Prostate gland (tissue), 2 donors: ENCODE data around the gene MPIG6B. TPM values are rescaled to one million over a fixed set of nuclear protein-coding genes. Genes with fewer than 3 reads are reported as not detected.

Source experiments
- DNase-seq: peaks from one replicate; pipeline ENCODE4 v3.0.0-alpha.2; 2019; ENCODE audit warnings: low spot score
- H3K27ac ChIP-seq, 2 donors: fragments of 200-600 bp; sonication (generic); 2 replicates each; pipeline ENCODE4 v1.5.1; 2017 to 2019
- H3K27me3 ChIP-seq: fragments of 200-600 bp; sonication (generic); replicated peaks from 2 replicates; pipeline ENCODE4 v1.5.1; 2019; ENCODE audit not compliant: insufficient read depth
- H3K36me3 ChIP-seq, 2 donors: fragments of 200-600 bp; sonication (generic); 1 replicate in 1 of 2; 2 replicates in 1 of 2; pipeline versions ENCODE4 v1.5.1 to v1.8.1; 2017 to 2019
- H3K4me1 ChIP-seq: fragments of 200-600 bp; sonication (generic); replicated peaks from 2 replicates; pipeline ENCODE4 v1.5.1; 2019
- H3K4me3 ChIP-seq, 2 donors: fragments of 200-600 bp; sonication (generic); 2 replicates each; pipeline ENCODE4 v1.5.1; 2017 to 2019
- H3K9me3 ChIP-seq: fragments of 200-600 bp; sonication (generic); 2 replicates; pipeline ENCODE4 v1.5.1; 2017
- POLR2A ChIP-seq: fragments of 450-650 bp; IDR thresholded peaks from one replicate; pipeline ENCODE4 v1.6.1; 2016; ENCODE audit warnings: antibody characterized with exemption, mild to moderate bottlenecking
- POLR2AphosphoS5 ChIP-seq: sonication (generic); formaldehyde crosslinking; IDR thresholded peaks from one replicate; pipeline ENCODE4 v1.6.1; 2017; ENCODE audit warnings: antibody characterized with exemption
- WGBS: methylation state at CpG from one replicate; pipeline ENCODE4 v1.1.5; 2018; 5-methylcytosine and 5-hydroxymethylcytosine counted together
- intact Hi-C: fragments of 100-400 bp; cut with DNase I; formaldehyde crosslinking; loops from one replicate; pipeline ENCODE4 v1.14.2; 2022
- total RNA-seq, 2 donors: library from RNA; depleted of rRNA; stranded (reverse); fragments of >200 nt; gene quantifications; one replicate each; pipeline ENCODE4 v1.1.0, GENCODE V29; 2016
- TF ChIP-seq, protein P1 (sequence below), 4 experiments: fragments of 200-600 bp in 2 of 4; fragments of 450-650 bp in 2 of 4; sonication (generic) in 2 of 4; IDR thresholded peaks; 1 replicate in 3 of 4; 2 replicates in 1 of 4; pipeline ENCODE4 v1.5.1; 2016 to 2019; ENCODE audit warnings: antibody characterized with exemption in 4 of 4, mild to moderate bottlenecking in 2 of 4, moderate library complexity in 2 of 4

The MPIG6B gene
- total RNA-seq, 2 donors from 2014 or later = 0.74 TPM; not detected in 1

- 66% methylated on average over 4 of the region's 4 CpGs for WGBS
- DNase-seq = no peak
- Histone ChIP-seq H3K4me1 (peaks cover 19% of the 10 kb centered on the region), H3K4me3 (no peak overlapping the region), H3K27me3 (no peaks in the 10 kb centered on the region), H3K9me3 (no peaks in the 10 kb centered on the region), H3K27ac (no peak overlapping the region), H3K36me3 (no peaks in the 10 kb centered on the region)
- intact Hi-C loops = no loop called here
- TF ChIP-seq, protein P1, sequence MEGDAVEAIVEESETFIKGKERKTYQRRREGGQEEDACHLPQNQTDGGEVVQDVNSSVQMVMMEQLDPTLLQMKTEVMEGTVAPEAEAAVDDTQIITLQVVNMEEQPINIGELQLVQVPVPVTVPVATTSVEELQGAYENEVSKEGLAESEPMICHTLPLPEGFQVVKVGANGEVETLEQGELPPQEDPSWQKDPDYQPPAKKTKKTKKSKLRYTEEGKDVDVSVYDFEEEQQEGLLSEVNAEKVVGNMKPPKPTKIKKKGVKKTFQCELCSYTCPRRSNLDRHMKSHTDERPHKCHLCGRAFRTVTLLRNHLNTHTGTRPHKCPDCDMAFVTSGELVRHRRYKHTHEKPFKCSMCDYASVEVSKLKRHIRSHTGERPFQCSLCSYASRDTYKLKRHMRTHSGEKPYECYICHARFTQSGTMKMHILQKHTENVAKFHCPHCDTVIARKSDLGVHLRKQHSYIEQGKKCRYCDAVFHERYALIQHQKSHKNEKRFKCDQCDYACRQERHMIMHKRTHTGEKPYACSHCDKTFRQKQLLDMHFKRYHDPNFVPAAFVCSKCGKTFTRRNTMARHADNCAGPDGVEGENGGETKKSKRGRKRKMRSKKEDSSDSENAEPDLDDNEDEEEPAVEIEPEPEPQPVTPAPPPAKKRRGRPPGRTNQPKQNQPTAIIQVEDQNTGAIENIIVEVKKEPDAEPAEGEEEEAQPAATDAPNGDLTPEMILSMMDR (IDR thresholded peaks at IDR 0.05) = no peak
- no peak for TF ChIP-seq POLR2AphosphoS5
- no peak for TF ChIP-seq POLR2A
These were observed 9.7 kb upstream of the MPIG6B start for GRCh38 chr6:31713465-31713864.

DNA sequence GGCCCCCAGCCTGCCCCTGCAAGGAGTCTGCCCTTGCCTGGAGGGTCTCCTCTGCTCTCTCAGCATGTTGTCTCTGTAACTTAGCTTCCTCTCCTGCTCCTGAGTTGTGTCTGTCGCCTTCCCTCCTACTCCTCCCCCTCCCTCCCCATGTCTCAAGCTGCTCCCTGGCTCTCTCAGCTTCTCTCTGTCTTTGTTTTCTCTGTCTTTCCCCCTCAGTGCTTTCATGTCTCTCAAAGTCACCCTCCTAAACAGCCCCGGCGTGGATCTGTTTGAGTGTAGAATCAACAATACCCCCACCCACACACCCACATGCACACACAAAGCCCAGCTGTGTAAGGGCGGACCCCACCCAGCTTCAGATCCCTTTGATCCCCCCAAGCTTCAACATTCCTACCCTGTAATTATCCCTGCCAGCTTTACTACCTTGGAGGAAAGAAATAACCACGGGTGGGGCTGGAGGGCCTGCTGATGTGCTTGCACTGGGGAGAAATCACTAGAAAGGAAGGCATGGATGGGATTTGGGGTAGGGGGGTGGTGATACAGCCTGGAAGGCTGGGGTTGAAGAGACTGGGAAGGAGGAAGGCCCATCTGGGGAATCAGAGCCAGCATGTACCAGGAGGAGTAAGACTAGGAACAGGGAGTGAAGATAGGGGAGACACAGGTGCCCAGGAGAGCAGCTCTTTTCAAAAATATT is 9.0 kb upstream of the MPIG6B start:
- Histone ChIP-seq H3K36me3 (no peaks in the 10 kb centered on the region), H3K27ac (no peak overlapping the region), H3K4me3 (no peak overlapping the region), H3K4me1 (peaks cover 19% of the 10 kb centered on the region), H3K9me3 (no peaks in the 10 kb centered on the region), H3K27me3 (no peaks in the 10 kb centered on the region)
- TF ChIP-seq POLR2AphosphoS5 (no peak), POLR2A (no peak)
- TF ChIP-seq, protein P1 (IDR thresholded peaks at IDR 0.05) = no peak
- DNase-seq = no peak
- intact Hi-C loops = no loop called here
- WGBS = 39% methylated on average over 5 of the region's 5 CpGs

DNA sequence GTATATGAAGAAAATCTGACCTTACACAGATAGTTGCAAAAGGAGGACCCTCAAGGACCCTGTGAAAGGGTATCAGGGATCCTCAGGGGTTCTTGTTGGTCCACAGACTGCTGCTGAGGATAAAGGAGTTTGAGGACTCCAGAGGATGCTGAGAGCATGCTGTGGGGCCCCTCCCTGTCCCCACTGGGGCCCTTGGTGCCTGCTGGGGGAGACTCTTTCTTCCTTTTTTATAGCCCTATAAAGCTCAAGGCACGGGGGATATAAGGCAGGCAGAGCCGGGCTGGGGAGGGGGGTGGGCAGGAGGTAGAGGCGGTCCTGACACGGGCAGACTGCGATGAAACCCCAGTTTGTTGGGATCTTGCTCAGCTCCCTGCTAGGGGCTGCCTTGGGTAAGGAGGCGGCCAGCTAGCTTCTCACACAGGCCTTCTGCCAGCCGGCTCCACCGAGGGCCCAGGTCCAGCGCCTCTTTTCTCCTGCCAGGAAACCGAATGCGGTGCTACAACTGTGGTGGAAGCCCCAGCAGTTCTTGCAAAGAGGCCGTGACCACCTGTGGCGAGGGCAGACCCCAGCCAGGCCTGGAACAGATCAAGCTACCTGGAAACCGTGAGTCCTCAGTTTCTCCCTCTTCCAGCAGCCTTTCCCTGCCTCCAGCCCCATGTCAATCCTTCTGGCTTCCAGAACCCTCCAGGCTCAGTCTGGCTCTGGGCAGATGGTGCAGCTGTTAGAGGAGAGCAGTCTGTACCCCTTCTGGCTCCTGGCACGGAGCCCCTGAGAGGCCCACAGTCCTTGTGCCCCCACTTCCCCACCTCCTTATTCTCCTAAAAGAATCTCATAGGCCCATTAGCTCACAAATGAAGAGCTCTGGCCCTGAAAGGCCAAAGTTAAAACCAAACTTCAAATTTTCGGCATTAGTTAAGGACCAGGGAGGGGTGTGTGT is 7.9 kb upstream of the MPIG6B start, which contains the start of gene LY6G6D:
LY6G6D (plus strand) TSS at position 327 of the 937 bp plus-strand sequence; CDS start at position 335, 8 bp downstream.
- WGBS = 39% methylated on average over 16 of the region's 16 CpGs
- TF ChIP-seq, protein P1 (IDR thresholded peaks at IDR 0.05) = no peak
- no peak for TF ChIP-seq POLR2A
- TF ChIP-seq POLR2AphosphoS5 = no peak
- intact Hi-C loops = no loop called here
- DNase-seq = no peak
- peak within 1 kb of the TSS; percentile 57 to 62 for H3K27ac ChIP-seq
- no peaks in the 10 kb centered on the region for H3K9me3 ChIP-seq
- H3K36me3 ChIP-seq = no peaks in the 10 kb centered on the region
- no peak within 1 kb of the TSS for H3K4me3 ChIP-seq
- no peaks in the 10 kb centered on the region for H3K27me3 ChIP-seq
- peaks cover 19% of the 10 kb centered on the region for H3K4me1 ChIP-seq

- WGBS = 62% methylated on average over 10 of the region's 10 CpGs
- peaks cover 19% of the 10 kb centered on the region for H3K4me1 ChIP-seq
These were observed 5.5 kb upstream of the MPIG6B start for GRCh38 chr6:31717499-31718222.

More at GRCh38 chr6:31717499-31718222, 5.5 kb upstream of the MPIG6B start:
- no peak for DNase-seq
- H3K27me3 ChIP-seq = no peaks in the 10 kb centered on the region
- no peaks in the 10 kb centered on the region for H3K36me3 ChIP-seq
- TF ChIP-seq POLR2AphosphoS5 (peak; percentile 23), POLR2A (no peak)
- TF ChIP-seq, protein P1 (IDR thresholded peaks at IDR 0.05) = peak in 1 of 4 experiments; percentile 43
- intact Hi-C loops = no loop called here
- H3K4me3 ChIP-seq = no peak overlapping the region
- no peaks in the 10 kb centered on the region for H3K9me3 ChIP-seq
- peak overlapping the region; percentile 34 to 65 for H3K27ac ChIP-seq
